VCaP (cell line): ENCODE results near the gene RYR2.

Experiments used
- H3K27ac ChIP-seq: fragments of 450-650 bp; 2 replicates; pipeline ENCODE4 v1.5.1; 2017
- TF ChIP-seq, protein P1 (sequence below): fragments of 450-650 bp; conservative IDR thresholded peaks from 2 replicates; pipeline ENCODE4 v1.5.1; 2017; ENCODE audit warnings: mild to moderate bottlenecking, moderate library complexity

RYR2 gene

DNA sequence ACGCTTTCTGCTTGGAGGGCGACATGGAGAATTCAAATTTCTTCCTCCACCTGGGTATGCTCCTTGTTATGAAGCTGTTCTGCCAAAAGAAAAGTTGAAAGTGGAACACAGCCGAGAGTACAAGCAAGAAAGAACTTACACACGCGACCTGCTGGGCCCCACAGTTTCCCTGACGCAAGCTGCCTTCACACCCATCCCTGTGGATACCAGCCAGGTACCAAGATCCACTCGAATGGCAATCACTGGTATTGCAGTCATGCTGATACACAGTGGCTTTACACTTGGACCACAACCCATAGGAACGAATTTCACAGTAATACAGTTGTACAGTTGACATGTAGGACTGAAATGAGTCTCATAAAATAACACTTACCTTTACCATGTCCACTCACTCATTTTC lies 461.3 kb downstream of the RYR2 start:
- TF ChIP-seq, protein P1, sequence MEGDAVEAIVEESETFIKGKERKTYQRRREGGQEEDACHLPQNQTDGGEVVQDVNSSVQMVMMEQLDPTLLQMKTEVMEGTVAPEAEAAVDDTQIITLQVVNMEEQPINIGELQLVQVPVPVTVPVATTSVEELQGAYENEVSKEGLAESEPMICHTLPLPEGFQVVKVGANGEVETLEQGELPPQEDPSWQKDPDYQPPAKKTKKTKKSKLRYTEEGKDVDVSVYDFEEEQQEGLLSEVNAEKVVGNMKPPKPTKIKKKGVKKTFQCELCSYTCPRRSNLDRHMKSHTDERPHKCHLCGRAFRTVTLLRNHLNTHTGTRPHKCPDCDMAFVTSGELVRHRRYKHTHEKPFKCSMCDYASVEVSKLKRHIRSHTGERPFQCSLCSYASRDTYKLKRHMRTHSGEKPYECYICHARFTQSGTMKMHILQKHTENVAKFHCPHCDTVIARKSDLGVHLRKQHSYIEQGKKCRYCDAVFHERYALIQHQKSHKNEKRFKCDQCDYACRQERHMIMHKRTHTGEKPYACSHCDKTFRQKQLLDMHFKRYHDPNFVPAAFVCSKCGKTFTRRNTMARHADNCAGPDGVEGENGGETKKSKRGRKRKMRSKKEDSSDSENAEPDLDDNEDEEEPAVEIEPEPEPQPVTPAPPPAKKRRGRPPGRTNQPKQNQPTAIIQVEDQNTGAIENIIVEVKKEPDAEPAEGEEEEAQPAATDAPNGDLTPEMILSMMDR = no peak
- H3K27ac ChIP-seq = no peak overlapping the region

- TF ChIP-seq, protein P1 = no peak
- H3K27ac ChIP-seq = no peak overlapping the region
Measured at GRCh38 chr1:237507005-237507404, 465.0 kb downstream of the RYR2 start.

DNA sequence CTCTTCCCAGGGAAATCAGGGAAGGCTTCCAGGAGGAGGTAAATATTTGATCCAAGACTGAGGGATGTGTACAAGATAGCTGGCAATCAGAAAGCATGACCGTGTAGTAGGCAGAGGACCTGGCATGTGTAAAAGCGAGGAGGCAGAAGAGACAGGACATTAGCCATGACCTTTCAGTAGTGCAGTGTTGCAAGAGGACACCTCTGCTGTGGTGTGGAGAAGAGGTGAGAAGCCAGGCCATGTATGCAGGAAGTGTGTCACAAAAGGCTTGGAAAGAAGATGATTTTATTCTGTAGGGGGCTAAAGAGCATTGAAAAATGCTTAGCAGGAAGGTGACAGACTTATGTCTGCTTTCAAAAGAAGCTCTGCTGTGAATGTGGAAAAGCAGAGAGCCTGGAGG lies 467.8 kb downstream of the RYR2 start:
- no peak overlapping the region for H3K27ac ChIP-seq
- TF ChIP-seq, protein P1 = no peak

- TF ChIP-seq, protein P1 = no peak
- H3K27ac ChIP-seq = no peak overlapping the region
Measured at GRCh38 chr1:237525102-237525501, 483.1 kb downstream of the RYR2 start.

- TF ChIP-seq, protein P1 = no peak
- H3K27ac ChIP-seq = no peak overlapping the region
Measured at GRCh38 chr1:237527761-237528160, 485.8 kb downstream of the RYR2 start.

DNA sequence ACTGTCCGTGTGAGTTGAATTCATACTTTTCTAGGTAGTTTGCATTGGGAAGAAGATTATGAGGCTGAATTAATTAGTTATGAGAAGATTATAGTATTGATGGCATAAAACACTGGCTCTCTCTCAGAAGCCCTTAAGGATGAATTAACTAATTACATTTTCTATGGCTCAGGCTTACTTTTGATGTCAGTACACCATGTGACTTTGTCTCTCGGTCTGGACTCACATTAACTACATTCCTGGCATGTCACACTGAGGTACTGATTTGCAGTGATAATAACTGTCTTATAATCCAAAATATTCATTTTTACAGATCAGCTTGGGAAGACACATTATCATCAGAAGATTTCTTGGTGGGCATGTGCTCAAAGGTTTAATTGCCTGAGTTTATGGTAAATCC lies 486.6 kb downstream of the RYR2 start:
- TF ChIP-seq, protein P1 = no peak
- no peak overlapping the region for H3K27ac ChIP-seq

- no peak overlapping the region for H3K27ac ChIP-seq
- TF ChIP-seq, protein P1 = no peak
Measured at GRCh38 chr1:237539055-237539454, 497.1 kb downstream of the RYR2 start.
